WTC11 (cell line): ENCODE results near the gene MPP1. TPM values are rescaled to one million over a fixed set of nuclear protein-coding genes. Genes with fewer than 3 reads are reported as not detected.

Experiments used
- ATAC-seq: fragments of 200-7000 bp; cut with Tn5 transposase; 2 replicates; pipeline ENCODE4 v1.10.0; 2021; ENCODE audit warnings: mild to moderate bottlenecking, moderate library complexity
- CTCF ChIA-PET: fragments of 300-600 bp; sonication (Branson Sonifier 250); formaldehyde crosslinking; loops from one replicate; lab custom pipeline; 2021; ENCODE audit warnings: antibody characterized with exemption; lab: Charles Lee
- POLR2A ChIA-PET: fragments of 350-600 bp; sonication (Branson Sonifier 250); formaldehyde crosslinking; loops from one replicate; lab custom pipeline; 2021; ENCODE audit warnings: antibody characterized with exemption; lab: Charles Lee
- DNase-seq: peaks from one replicate; pipeline ENCODE4 v3.0.0; 2021; ENCODE audit warnings: low spot score
- H3K27ac Mint-ChIP-seq: 2 replicates; pipeline ENCODE4 v1.8.0; 2021; ENCODE audit warnings: mixed read lengths
- H3K27me3 Mint-ChIP-seq: 2 replicates; pipeline ENCODE4 v1.8.0; 2021; ENCODE audit warnings: low read depth, mild to moderate bottlenecking, moderate library complexity, mixed read lengths
- H3K36me3 Mint-ChIP-seq: 2 replicates; pipeline ENCODE4 v1.8.0; 2021; ENCODE audit warnings: mixed read lengths
- H3K4me1 Mint-ChIP-seq: 2 replicates; pipeline ENCODE4 v1.8.0; 2022; ENCODE audit warnings: mixed read lengths
- H3K4me3 Mint-ChIP-seq: 2 replicates; pipeline ENCODE4 v1.8.0; 2021; ENCODE audit warnings: mild to moderate bottlenecking, moderate library complexity, mixed read lengths
- H3K9me3 Mint-ChIP-seq: 2 replicates; pipeline ENCODE4 v1.8.0; 2021; ENCODE audit warnings: mixed read lengths
- AFF4 ChIP-seq: sonication (generic); formaldehyde crosslinking; IDR thresholded peaks from 2 replicates; pipeline ENCODE4 v1.8.1; 2023; ENCODE audit warnings: mild to moderate bottlenecking, missing genetic modification reagents, borderline replicate concordance
- ARID4B ChIP-seq: sonication (generic); formaldehyde crosslinking; IDR thresholded peaks from 2 replicates; pipeline ENCODE4 v1.8.0; 2023; ENCODE audit warnings: missing genetic modification reagents, mild to moderate bottlenecking, borderline replicate concordance
- ATF3 ChIP-seq: sonication (generic); formaldehyde crosslinking; conservative IDR thresholded peaks from 2 replicates; pipeline ENCODE4 v1.8.1; 2022; ENCODE audit warnings: mild to moderate bottlenecking, missing genetic modification reagents
- CBFB ChIP-seq: sonication (generic); formaldehyde crosslinking; IDR thresholded peaks from 2 replicates; pipeline ENCODE4 v1.8.1; 2022; ENCODE audit warnings: mild to moderate bottlenecking, low read depth, missing genetic modification reagents
- CTCF ChIP-seq: fragments of 200-600 bp; IDR thresholded peaks from 2 replicates; pipeline ENCODE4 v1.8.0; 2022; ENCODE audit warnings: antibody characterized with exemption
- ETV6 ChIP-seq: sonication (generic); formaldehyde crosslinking; IDR thresholded peaks from 2 replicates; pipeline ENCODE4 v1.8.1; 2022; ENCODE audit warnings: mild to moderate bottlenecking, missing genetic modification reagents
- GRHL2 ChIP-seq: fragments of 250-450 bp; sonication (Bioruptor Pico); IDR thresholded peaks from 2 replicates; pipeline ENCODE4 v1.8.0; 2022; ENCODE audit warnings: mild to moderate bottlenecking, moderate library complexity; ENCODE audit not compliant: insufficient replicate concordance, severe bottlenecking
- HMGXB4 ChIP-seq: sonication (generic); formaldehyde crosslinking; IDR thresholded peaks from 2 replicates; pipeline ENCODE4 v1.8.1; 2023; ENCODE audit warnings: mild to moderate bottlenecking, moderate library complexity, missing genetic modification reagents
- NFATC4 ChIP-seq: fragments of 250-450 bp; sonication (Bioruptor Pico); IDR thresholded peaks from 2 replicates; pipeline ENCODE4 v1.9.0; 2021; ENCODE audit warnings: mild to moderate bottlenecking
- NFYB ChIP-seq: sonication (generic); formaldehyde crosslinking; conservative IDR thresholded peaks from 2 replicates; pipeline ENCODE4 v1.8.0; 2022; ENCODE audit warnings: low read depth, missing genetic modification reagents
- NR1H2 ChIP-seq: sonication (generic); formaldehyde crosslinking; IDR thresholded peaks from 2 replicates; pipeline ENCODE4 v1.9.0; 2021; ENCODE audit warnings: mild to moderate bottlenecking, moderate library complexity, missing genetic modification reagents
- OVOL2 ChIP-seq: fragments of 250-450 bp; sonication (Bioruptor Pico); IDR thresholded peaks from 2 replicates; pipeline ENCODE4 v1.9.0; 2021; ENCODE audit warnings: mild to moderate bottlenecking, borderline replicate concordance
- PREB ChIP-seq: sonication (generic); formaldehyde crosslinking; IDR thresholded peaks from 2 replicates; pipeline ENCODE4 v1.8.1; 2022; ENCODE audit warnings: mild to moderate bottlenecking, missing genetic modification reagents, moderate library complexity, borderline replicate concordance
- RORB ChIP-seq: fragments of 250-450 bp; sonication (Bioruptor Pico); IDR thresholded peaks from 2 replicates; pipeline ENCODE4 v1.9.0; 2021; ENCODE audit warnings: mild to moderate bottlenecking
- TEAD4 ChIP-seq: sonication (generic); formaldehyde crosslinking; IDR thresholded peaks from 2 replicates; pipeline ENCODE4 v1.8.0; 2022; ENCODE audit warnings: mild to moderate bottlenecking, missing genetic modification reagents
- ZNF121 ChIP-seq: sonication (generic); formaldehyde crosslinking; IDR thresholded peaks from 2 replicates; pipeline ENCODE4 v1.8.0; 2023; ENCODE audit warnings: missing genetic modification reagents
- ZNF219 ChIP-seq: sonication (generic); formaldehyde crosslinking; IDR thresholded peaks from 2 replicates; pipeline ENCODE4 v1.8.0; 2023; ENCODE audit warnings: missing genetic modification reagents, mild to moderate bottlenecking, borderline replicate concordance
- ZNF281 ChIP-seq: sonication (generic); formaldehyde crosslinking; IDR thresholded peaks from 2 replicates; pipeline ENCODE4 v1.8.0; 2023; ENCODE audit warnings: mild to moderate bottlenecking, missing genetic modification reagents
- total RNA-seq: library from RNA; stranded (reverse); gene quantifications from 3 replicates; pipeline ENCODE4 v1.2.3, GENCODE V29; 2021

MPP1 gene
- total RNA-seq, 1 experiment from 2014 or later, result 15.8 TPM

GRCh38 chrX:154797006-154797405, 8.3 kb downstream of the MPP1 start:
- ChIA-PET CTCF (no interaction called here), POLR2A (no interaction called here)
- DNase-seq, result no peak
- Mint-ChIP-seq H3K36me3 (0 out of 2 replicates have a peak, but pooled peaks cover 2% of the 10 kb centered on the region), H3K4me1 (peaks cover 32% of the 10 kb centered on the region), H3K4me3 (no peak overlapping the region), H3K27me3 (peaks cover 41% of the 10 kb centered on the region), H3K27ac (no peak overlapping the region), H3K9me3 (no peaks in the 10 kb centered on the region)
- TF ChIP-seq CBFB (CRISPR knock-in tag) (no peak), NFATC4 (CRISPR knock-in tag) (no peak), AFF4 (CRISPR knock-in tag) (no peak), TEAD4 (CRISPR knock-in tag) (no peak)
- no peak; the same call in 1 of the 2 replicates for ATAC-seq

- H3K4me1 Mint-ChIP-seq, result peaks cover 29% of the 10 kb centered on the region
- POLR2A ChIA-PET, result no interaction called here
- DNase-seq (no peak), ATAC-seq (no peak)
- no peak overlapping the region for H3K27ac Mint-ChIP-seq
- H3K9me3 Mint-ChIP-seq, result no peaks in the 10 kb centered on the region
- H3K36me3 Mint-ChIP-seq, result 0 out of 2 replicates have a peak, but pooled peaks cover 2% of the 10 kb centered on the region
- CTCF ChIA-PET, result no interaction called here
- TF ChIP-seq OVOL2 (CRISPR knock-in tag) (no peak), ZNF219 (CRISPR knock-in tag) (no peak), PREB (CRISPR knock-in tag) (no peak), ATF3 (CRISPR knock-in tag) (no peak), NFATC4 (CRISPR knock-in tag) (no peak), ZNF281 (CRISPR knock-in tag) (no peak), NR1H2 (CRISPR knock-in tag) (no peak), ARID4B (CRISPR knock-in tag) (no peak), RORB (no peak), CBFB (CRISPR knock-in tag) (no peak), HMGXB4 (CRISPR knock-in tag) (no peak), ETV6 (CRISPR knock-in tag) (no peak), GRHL2 (CRISPR knock-in tag) (no peak), CTCF (no peak), ZNF121 (no peak), NFYB (no peak)
- H3K4me3 Mint-ChIP-seq, result no peak overlapping the region
- peaks cover 23% of the 10 kb centered on the region for H3K27me3 Mint-ChIP-seq
These were observed 10.3 kb downstream of the MPP1 start for GRCh38 chrX:154795016-154795415.
